ENCODE data around the gene P2RX1. TPM values are rescaled to one million over a fixed set of nuclear protein-coding genes. Genes with fewer than 3 reads are reported as not detected.
A peak's percentile ranks its signal among the peaks of the same experiment; 100 is the strongest.

The P2RX1 gene
- total and polyA plus RNA-seq, 8 donors = 17.7 to 41.8 (median 24.9) TPM

GRCh38 chr17:3892095-3892998 lies 23.9 kb downstream of the P2RX1 start:
- no peaks in the 10 kb centered on the region for H3K36me3 ChIP-seq
- FAIRE-seq (no peak), ATAC-seq (peak; percentile 17 to 23 (median 20)), DNase-seq (peak; percentile 62 to 88 (median 76))
- WGBS, 2 donors = 0 to 1% methylated on average over 54 to 96 of the region's 96 CpGs
- peaks cover 28 to 42% (median 29%) of the 10 kb centered on the region in 3 donors for H3K4me1 ChIP-seq
- no peaks in the 10 kb centered on the region for H3K9me3 ChIP-seq
- no peak for TF ChIP-seq CTCF (IDR thresholded peaks at IDR 0.05)
- peak overlapping the region; percentile 47 to 81 (median 63) for H3K4me3 ChIP-seq
- no peaks in the 10 kb centered on the region for H3K27me3 ChIP-seq
- H3K27ac ChIP-seq = peak overlapping the region; percentile 24 to 51 (median 34)
- intact Hi-C loops (cut with DNase I) = no loop called here

- DNase-seq (no peak), ATAC-seq (no peak), FAIRE-seq (no peak)
- H3K9me3 ChIP-seq = no peaks in the 10 kb centered on the region
- intact Hi-C loops (cut with DNase I) = no loop called here
- peaks cover 25 to 42% (median 29%) of the 10 kb centered on the region in 3 donors for H3K4me1 ChIP-seq
- H3K27ac ChIP-seq = no peak overlapping the region
- H3K4me3 ChIP-seq = peak overlapping the region in 2 of 4 donors; percentile 63 to 81
- H3K36me3 ChIP-seq = no peaks in the 10 kb centered on the region
- no peaks in the 10 kb centered on the region for H3K27me3 ChIP-seq
- WGBS, 2 donors = 52 to 64% methylated on average over 10 to 12 of the region's 12 CpGs
- TF ChIP-seq CTCF (IDR thresholded peaks at IDR 0.05) = no peak
These were observed 24.6 kb downstream of the P2RX1 start for GRCh38 chr17:3891626-3892094.

GRCh38 chr17:3890878-3891219 lies 25.4 kb downstream of the P2RX1 start:
- intact Hi-C loops (cut with DNase I) = no loop called here
- FAIRE-seq (no peak), DNase-seq (no peak), ATAC-seq (no peak)
- Histone ChIP-seq H3K4me1 (peaks cover 18 to 36% (median 23%) of the 10 kb centered on the region in 3 donors), H3K27me3 (no peaks in the 10 kb centered on the region), H3K9me3 (no peaks in the 10 kb centered on the region), H3K4me3 (no peak overlapping the region), H3K36me3 (no peaks in the 10 kb centered on the region), H3K27ac (peak overlapping the region in 1 of 4 donors; percentile 12)
- TF ChIP-seq CTCF (IDR thresholded peaks at IDR 0.05) = no peak
- WGBS, 2 donors = 71% methylated on average over 4 of the region's 4 CpGs

GRCh38 chr17:3890082-3890877 lies 26.0 kb downstream of the P2RX1 start:
- 77 to 86% methylated on average over 18 to 22 of the region's 22 CpGs for WGBS, 2 donors
- FAIRE-seq (no peak), DNase-seq (peak in 1 of 6 donors; percentile 56), ATAC-seq (peak in 1 of 4 donors; percentile 2)
- H3K27me3 ChIP-seq = no peaks in the 10 kb centered on the region
- intact Hi-C loops (cut with DNase I) = no loop called here
- H3K4me1 ChIP-seq = peaks cover 18 to 31% (median 18%) of the 10 kb centered on the region in 3 donors
- no peak overlapping the region for H3K4me3 ChIP-seq
- no peak for TF ChIP-seq CTCF (IDR thresholded peaks at IDR 0.05)
- no peaks in the 10 kb centered on the region for H3K9me3 ChIP-seq
- no peaks in the 10 kb centered on the region for H3K36me3 ChIP-seq
- H3K27ac ChIP-seq = peak overlapping the region in 1 of 4 donors; percentile 12
